ENCODE results near the gene DVL1.

DNA sequence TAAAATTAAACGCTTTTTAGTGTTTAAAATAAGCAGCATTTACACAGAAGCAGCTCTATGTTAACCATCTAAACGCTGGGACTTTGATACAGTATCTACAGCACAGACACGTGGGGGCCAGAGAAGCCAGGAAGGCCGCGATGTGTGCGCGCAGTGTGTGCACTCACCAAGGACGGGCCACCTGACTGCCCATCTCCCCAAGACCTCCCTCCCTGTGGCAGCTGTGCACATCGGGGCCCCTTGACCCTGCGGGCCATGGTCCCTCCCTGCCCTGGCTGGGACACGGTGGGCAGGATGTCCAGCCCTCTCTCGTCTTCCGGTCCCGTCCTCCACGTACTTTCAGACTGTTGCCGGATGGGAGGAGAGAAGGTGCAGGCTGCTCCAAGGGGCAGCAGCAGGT lies 13.9 kb downstream of the DVL1 start:
- TF ChIP-seq, protein P1, sequence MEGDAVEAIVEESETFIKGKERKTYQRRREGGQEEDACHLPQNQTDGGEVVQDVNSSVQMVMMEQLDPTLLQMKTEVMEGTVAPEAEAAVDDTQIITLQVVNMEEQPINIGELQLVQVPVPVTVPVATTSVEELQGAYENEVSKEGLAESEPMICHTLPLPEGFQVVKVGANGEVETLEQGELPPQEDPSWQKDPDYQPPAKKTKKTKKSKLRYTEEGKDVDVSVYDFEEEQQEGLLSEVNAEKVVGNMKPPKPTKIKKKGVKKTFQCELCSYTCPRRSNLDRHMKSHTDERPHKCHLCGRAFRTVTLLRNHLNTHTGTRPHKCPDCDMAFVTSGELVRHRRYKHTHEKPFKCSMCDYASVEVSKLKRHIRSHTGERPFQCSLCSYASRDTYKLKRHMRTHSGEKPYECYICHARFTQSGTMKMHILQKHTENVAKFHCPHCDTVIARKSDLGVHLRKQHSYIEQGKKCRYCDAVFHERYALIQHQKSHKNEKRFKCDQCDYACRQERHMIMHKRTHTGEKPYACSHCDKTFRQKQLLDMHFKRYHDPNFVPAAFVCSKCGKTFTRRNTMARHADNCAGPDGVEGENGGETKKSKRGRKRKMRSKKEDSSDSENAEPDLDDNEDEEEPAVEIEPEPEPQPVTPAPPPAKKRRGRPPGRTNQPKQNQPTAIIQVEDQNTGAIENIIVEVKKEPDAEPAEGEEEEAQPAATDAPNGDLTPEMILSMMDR (IDR thresholded peaks at IDR 0.05): no peak
- no peak for TF ChIP-seq EP300 (IDR thresholded peaks at IDR 0.05)
